Stimulated activated CD8-positive, alpha-beta memory T cell treated with anti-CD3 and anti-CD28 coated beads, Interleukin-4, amount 100 ng/mL, for 4 hours (primary cell): ENCODE data around the gene SLIT3.
A peak's percentile ranks its signal among the peaks of the same experiment; 100 is the strongest.

Experiments
- DNase-seq, 2 donors: peaks; one replicate each; pipeline ENCODE4 v3.0.0-alpha.2; 2020; ENCODE audit warnings: low read depth in 2 of 2, low spot score in 1 of 2

Gene SLIT3

DNA sequence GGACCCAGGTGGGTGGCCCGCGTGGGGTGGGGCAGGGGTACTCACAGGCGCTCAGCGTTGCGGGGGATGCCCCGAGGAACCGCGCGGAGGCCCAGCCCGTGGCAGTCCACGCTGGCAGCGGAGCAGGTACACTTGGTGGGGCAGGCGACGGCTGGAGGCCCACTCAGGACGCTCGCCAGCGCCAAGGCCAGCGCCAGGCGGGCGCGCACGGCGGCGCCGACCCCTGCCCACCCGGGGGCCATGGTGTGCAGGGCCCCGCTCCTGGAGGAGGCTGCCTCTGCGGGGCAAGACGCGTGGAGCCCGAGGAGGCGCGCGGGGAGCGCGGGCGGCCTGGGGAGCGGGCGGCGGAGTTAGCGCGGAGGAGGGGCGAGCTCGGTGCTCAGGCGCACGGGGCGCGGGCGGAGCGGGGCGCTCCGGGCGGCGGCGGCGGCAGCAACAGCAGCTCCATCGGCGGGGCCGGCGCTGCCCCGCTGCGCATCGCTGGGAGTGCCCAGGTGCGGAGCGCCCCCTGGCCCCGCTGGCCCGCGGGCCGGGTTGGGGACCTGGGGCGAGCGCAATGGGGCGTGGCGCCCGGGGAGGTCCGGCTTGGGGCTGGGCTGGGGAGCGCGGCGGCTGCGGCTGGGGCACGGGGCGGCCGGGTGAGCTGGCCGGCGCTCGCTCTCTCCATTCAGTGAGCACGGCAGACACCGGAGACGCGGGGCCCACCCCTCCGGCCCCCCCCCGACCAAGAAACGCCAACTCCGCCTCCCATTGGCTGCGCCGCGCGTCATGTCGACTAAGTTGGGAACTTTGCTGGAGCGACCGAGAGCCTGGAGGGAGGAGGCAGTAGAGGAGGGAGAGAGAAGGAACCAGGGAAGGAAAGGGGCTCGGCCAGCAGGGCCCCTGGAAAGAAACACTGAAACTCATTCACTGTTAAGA lies at the start of gene SLIT3:
Gene SLIT3 (minus strand): TSS at position 672 of the 918 bp plus-strand sequence. CDS start 430 bp downstream, at position 242.
- no peak for DNase-seq

DNA sequence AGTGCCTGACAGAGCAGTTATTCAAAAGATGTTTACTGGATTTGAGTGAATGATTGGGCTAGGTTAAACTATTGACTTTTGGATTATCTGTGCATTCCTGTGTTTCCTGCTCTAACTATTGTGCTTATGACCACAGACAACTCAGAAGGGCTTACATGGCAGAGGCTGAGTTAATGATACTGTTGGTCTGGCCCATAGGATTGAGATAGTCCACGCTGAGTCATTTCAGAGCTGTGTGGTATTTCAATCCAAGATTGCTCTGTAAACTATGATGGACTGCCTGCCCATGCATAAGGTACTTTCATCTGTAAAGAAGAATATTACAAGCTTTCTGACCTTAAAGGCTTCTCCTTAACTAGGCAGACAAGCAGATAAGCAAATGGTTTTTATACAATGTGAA lies 49.1 kb upstream of the SLIT3 start:
- no peak for DNase-seq

DNA sequence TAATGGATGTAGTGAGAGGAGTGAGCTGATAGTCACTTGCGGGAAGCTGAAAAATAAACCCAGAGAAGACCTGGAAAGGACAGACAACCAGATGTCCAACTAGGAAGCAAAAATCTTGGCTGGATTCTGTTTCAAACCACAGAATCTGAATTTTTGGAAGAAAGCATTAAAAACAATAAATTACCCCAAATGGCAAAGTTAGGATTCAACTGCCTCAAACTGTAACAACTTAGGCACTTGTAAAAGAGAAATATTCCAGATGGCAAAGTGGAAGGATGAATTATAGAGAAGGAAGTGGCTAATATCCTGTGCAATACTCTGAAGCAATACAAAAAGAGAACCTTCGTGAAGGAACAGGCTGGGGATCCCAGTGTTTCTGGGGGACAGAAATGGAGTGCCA lies 46.8 kb upstream of the SLIT3 start:
- DNase-seq = no peak

DNA sequence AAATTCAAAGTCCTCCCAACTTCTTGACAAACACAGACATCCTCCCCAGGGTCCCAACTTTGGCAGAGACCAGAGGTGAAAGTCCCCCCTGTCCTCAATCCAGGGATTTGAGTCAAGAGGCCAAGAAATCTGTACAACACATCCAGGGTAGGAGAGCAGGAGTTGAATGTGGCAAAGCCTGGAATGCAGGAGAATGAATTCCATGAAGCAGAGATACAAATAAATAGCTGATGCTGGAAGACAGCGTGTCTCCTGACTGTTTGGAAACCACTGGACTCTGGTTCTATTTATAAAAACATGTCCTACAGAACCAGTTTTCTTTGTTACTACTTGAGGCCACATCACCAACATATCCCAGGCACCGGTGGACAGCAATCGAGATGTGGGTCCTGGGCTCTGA lies 43.7 kb upstream of the SLIT3 start:
- DNase-seq = no peak

DNA sequence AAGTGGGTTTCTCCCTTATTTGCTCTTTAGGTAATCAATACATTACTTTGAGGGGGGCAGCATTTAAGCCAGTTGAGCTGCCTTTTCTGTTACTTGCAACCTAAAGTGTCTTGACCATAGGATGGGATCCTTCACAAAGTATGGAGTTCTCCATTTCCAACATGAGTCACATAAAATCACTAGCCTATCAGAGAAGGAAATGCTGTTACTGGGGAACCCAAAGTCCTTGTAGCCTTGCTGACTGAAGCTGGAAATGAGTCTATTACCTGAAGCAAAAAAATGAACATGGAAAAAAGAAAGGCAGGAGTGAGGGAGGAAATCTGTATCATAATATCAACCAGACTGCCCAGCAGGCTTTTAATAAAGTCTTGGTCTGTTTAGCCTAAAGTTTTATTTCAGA lies 42.8 kb upstream of the SLIT3 start:
- no peak for DNase-seq

DNA sequence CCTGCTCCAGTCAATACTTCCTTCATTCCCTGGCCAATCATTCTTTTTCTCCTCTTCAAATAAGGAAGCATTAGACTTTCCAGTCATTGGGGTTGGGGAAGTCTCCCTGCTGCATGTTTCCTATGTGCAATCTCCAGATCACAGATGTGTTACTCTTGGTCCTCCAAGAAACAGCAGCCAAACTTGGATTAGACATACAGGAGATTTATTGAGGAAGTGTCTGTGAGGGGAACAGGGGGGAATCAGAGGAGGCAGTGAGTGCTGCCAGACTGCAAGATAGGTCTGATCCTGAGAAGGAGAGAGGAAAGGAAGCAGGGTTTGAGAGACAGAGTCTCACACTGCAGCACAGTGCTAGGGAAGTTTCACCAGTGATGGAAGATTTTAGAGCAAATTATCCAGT lies 40.6 kb upstream of the SLIT3 start:
- no peak for DNase-seq

DNA sequence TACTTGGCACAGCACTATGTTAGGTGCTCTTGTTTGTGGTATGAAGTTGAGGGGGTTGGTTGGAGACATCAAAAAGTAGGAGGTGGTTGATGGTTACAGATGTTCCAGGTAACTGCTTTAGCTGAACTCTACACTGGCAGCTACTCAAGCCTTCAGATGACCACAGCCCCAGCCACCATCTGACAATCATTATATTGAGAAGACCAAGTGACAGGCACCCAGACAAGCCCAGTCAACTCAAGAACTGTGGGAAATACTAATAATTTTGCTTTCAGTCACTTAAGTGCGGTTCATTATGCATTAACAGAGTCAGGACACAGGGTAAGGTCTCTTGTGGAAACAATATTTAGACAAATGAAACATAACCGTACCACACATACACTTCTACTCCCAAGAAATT lies 38.9 kb upstream of the SLIT3 start:
- no peak for DNase-seq

DNA sequence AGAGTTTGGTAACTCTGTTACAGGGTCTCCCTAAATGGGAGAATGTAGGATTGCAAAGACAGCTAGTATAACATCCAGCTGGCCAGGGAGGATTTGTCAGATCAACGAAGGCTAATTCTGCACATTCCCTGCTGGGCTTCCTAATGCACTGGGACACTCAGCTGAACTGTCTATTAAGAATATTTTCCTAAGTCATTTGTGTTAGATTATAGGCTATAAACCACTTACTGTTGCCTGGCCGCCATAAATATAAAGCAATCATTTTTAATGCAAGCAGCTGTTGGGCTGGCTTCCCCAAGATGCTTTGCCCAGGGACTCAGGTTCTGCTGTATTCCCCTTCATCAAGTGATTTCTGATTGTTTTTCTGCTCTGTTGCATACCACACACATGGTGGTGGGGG lies 35.3 kb upstream of the SLIT3 start:
- DNase-seq = no peak

DNA sequence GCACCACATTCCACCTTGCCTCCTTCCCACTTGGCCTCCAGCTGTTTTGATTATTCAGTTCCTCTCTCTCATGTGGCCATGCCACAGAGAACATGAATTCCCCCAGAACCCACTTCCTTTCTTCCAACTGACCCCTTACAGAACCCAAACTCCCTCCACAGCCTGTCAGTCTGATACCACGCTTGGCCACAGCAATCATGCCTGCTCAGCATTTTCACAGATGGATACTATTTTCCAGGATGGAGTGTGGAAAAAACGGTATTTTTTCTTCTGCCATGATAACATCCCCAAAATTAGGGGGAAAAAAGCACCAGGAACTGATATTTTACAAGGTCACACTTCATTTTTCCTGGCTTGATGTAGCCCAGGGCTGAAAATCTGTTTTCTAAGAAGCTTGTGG lies 34.9 kb upstream of the SLIT3 start:
- no peak for DNase-seq

DNA sequence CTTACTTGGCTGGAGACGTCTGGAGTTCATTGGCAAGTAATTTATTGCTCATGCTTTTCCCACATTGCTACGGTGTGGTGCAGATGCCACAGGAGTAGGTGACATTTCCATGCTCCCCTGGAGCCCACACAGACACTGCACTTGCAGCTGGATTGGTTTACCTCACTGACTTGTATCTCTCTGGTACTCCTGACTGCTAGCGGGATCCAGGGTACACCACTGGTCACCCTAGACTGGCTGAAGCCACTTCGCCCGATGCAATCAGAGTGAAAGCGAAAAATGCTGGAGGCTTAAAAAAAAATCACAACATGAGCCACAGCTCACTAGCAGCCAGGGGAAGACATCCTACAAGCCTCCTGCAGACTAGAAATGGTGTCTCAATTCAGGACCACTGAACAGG lies 32.6 kb upstream of the SLIT3 start:
- no peak for DNase-seq

DNA sequence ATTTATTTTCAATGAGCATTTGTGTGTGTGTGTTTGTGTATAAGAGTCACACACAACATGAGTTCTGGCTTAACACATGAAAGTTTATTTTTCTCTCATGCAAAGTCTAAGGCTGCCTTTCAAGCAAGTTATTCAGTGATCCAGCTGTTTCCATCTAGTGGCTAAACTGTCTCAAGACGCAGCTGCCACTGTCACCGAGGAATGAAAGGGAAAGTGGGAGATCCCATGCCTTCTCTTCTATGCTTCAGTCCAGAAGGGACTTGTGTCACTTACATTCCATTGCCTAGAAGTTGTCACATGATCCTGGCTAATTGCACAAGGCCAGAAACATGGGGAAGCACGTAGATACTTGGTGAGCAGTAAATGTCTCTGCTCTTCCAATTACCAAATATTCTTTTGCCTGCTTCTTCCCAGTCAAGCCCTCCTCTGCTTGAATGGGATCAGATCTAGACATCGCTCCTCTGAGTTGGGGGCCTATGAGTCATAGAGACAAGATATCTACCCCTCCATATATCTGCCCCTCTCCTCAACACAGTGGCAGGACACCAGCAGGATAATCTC lies 30.4 kb upstream of the SLIT3 start:
- DNase-seq = no peak

DNA sequence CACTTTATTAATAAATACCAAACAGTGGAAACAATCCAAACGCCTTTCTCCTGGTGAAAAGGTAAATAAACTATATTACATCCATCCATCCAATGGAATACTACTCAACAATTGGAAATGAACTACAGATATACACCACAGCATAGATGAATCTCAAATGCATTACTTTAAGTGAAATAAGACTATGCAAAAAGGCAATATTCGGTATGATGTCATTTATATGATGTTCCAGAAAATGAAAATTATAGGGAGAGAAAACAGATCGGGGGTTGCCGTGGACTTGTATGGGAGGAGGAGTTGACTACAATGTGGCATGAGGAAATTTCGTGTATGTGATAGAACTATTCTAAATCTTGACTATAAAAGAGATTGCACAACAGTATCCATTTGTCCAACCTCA lies 27.5 kb upstream of the SLIT3 start:
- DNase-seq = no peak

DNA sequence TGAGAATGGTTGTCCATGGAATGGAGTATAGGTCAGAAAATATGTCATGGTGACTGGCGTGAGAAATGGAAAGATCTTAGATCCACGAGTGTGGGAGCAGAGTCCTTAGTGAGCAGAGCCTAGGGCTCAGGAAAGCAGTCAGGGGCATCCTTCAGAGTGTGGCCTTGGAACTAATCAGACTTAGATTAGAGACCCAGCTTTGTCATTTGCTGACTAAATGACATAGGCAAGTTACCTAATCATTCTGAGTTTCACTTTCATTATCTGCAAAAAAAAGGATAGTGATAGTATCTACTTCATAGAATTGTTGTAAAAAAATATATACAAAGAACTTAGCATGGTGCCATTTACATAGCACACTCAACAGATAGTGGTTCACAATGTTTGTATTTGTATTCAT lies 24.3 kb upstream of the SLIT3 start:
- DNase-seq = no peak

DNA sequence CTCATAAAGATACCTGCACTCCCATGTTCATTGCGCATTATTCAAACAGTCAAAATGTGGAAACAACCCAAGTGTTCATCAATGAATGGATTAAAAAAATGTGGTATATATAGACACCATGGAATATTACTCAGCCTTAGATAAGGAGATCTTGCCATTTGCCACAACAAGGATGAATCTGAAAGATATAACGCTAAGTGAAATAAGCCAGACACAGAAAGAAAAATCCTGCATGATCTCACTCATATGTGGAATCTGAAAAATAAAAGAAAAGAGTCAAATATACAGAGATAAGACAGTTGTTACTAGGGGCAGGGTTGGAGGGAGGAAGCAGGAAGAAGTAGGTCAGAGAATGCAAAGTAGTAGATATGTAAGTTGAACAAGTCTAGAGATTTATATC lies 17.6 kb upstream of the SLIT3 start:
- no peak for DNase-seq

DNA sequence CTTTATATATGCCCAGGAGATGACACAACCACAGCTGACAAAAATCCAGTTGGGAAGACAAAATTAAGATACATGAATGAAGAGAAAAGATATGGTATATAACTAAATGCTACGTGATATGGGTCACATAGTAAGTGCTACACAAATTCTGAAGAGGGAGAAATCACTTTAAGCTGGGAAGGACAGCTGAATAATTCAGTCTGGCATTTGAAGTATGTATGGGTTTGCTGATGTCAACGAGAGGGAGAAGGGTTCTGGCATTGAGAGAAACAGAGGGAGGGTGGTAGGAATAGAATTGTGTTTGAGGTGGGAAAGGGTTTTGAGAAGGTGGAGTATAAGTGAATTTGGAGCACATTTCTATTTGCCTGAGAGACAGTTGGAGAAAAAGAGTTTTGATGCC lies 6.7 kb upstream of the SLIT3 start:
- DNase-seq = no peak

DNA sequence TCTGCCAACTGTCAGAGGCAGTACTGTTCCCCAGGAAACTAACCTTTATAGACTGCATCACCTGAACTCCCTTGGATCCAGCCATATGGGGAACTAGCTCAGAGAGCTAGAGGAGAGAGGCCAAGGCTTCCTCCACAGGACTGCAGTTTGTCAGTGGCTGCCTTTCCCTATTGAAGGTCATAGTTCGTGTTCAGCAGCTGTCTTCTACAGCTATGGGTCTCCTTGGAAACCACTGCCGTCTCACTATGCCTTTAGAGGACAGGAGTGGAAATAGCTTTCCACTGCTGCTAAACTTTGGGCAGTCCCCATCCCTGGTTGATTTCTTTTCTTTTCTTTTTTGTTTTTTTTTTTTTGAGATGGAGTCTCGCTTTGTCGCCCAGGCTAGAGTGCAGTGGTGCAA lies 4.4 kb upstream of the SLIT3 start:
- no peak for DNase-seq

DNA sequence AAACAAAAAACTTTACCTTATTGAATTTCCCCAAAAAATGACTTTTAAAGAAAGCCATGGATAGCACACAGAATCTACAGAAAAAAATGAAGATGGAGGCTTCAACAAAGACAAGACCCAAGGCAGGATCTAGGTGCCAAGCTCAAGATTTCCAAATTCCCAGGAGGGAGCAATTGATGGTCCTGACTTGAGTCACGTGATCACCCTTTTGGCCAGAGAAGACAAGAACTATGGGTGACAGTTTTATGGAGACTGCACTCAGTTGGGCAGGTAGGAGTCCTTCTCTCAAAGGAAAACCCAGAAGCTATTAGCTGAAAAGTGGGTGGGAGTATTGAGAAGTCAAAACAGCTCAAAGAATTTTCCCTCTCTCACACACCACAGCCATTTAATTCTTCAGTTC lies 3.2 kb upstream of the SLIT3 start:
- no peak for DNase-seq

DNA sequence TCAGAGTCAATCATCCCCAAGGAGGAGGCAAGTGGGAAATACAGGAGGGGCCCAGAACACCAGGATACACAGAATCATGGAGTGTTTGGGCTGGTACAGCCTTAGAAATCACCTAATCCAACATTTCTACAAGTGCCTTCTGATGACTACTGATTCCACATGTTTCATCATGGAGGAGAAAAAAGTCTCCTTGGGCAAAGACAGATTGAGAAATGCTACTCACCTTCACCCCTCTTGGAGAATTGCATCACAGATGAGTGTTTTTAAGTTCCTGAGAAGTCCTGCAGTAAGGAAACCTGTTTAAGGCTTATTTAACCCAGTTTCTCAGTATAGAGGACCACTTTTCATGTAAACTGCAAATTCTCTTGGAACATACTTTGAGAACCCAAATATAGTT lies 2.2 kb upstream of the SLIT3 start:
- DNase-seq = no peak

DNA sequence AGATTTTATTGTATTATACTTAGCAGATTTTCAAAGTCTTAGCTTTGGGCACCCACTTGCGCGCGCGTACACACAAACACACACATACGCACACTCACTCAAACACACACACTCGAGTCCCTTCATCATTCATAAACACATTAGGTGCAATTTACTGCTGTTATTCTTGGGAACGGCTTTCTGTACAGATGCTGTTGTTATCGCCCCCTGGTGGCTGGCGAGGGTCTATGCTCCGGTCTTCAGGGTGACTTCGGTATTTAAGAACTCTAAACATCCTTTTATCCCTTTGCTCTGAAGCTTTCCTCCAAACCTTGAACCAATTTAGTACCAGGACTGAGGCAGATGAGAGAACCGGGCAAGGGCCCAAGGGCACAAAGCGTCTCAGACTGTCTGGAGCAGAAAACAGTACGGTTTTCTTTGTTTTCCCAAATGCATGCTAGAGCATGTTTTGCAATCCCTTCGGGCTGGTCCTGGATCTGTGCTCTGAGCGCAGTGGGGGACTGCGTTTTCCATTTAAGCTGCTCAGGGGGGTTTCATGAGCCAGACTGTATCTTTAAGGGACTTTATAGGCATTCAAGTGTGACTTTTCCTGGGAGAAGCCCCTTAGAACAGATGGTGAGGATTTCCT lies 1.7 kb upstream of the SLIT3 start:
- peak in 1 of 2 donors; percentile 1 for DNase-seq

DNA sequence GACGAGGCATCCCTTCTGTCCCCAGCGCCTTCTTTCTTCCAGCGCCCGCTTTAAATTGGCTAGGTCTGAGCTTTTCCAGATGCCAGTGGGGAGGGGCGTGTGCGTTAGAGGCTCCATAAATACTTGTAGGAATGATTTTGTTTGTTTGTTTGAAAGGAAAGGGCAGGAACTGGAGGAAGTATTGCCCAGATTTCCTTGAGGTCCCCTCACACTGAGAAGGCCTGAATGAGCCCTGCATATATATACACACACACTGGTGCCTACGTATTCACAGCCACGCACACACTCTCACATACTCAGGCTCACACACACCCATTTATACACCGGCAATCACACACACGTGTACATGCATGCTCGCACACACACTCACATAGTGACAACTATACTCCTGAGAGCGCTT lies 1.0 kb upstream of the SLIT3 start:
- no peak for DNase-seq

DNA sequence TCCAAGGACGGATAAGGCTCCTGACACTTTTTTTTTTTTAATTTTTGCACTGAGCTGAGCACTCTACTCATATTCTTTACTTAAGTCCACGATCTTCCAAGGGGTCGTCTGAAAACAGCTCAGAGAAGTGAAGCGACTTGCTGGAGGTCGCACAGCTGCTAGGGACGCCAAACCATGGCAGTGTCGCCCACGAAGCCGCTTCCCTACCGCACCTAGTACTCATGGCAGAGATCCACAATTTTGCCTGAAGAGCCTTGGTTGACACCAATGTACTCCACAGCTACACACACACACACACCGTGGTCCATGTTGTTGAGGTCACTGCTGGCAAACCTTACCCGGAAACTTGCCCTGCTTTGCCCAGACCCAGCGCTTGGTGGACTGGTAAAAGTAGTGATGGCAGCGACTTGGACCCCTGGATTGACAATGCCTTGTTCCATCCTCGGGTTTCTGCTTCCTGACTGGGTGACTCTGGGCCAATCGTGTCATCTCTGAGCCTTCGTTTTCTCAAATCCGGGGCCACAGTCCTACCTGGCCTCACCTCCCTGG lies 521 bp upstream of the SLIT3 start:
- DNase-seq = no peak
